NOMO-1 treated with DMSO at 0.1 percent for 48 hours (cell line): ENCODE data around the gene CYB5A.

Experiments
- DNase-seq: peaks from one replicate; lab custom pipeline; 2025; ENCODE audit not compliant: unreplicated experiment; lab: John Stamatoyannopoulos, UW

Gene CYB5A

DNA sequence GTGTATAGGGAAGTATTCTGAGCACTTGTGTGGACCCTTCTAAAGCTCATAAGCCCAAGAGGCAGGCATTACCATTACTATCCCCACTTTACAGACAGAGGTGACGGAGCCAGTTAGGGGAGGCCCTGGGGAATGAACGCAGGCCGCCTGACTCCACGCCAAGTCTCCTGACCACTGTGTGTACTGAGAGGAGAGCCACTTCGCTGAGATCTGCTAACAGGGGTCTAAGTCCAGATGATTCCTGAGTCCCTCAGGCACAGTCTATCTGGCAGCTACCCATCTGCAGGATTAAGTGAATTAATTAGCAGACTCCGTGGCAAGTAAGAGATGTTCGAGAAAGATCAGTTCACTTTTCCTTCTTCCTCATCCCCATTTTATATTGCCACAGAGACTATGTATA lies 13.7 kb downstream of the CYB5A start:
- DNase-seq, result no peak

DNA sequence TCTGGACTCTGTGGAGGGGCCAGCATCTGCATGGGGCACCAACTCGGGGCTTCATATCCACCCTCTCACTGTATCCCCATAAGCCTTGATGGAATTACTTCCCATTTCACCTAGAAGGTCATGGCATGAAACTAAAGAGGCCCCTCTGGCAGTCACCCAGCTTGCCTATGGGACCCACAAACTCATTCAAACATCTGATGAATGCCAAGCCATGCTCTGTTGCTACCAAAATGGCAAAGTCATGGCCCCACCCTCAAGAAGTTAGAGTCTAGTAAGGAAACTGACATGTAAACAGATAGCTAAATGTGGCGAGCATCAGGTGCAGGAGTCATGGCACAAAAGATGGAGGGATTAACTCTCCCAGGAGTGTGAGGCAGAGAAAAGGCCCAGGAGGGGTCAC lies 14.5 kb downstream of the CYB5A start:
- DNase-seq, result no peak

DNA sequence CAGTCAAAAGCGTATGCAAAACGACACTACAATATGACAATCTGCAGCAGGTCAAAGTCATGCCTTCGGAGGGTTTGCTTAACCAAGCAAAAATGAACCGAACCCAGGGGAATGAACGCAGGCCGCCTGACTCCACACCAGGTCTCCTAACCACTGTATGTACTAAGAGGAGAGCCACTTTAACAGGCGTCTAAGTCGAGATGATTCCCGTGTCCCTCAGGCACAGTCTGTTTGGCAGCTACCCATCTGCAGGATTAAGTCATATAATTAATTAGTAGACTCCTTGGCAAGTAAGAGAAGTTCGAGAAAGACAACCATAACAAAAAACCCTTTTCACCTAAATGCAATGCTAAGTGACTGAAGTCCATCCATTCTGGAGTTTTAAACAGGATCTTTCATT lies 15.2 kb downstream of the CYB5A start:
- DNase-seq, result no peak

- no peak for DNase-seq
Measured at GRCh38 chr18:74275736-74276135, 16.0 kb downstream of the CYB5A start.

GRCh38 chr18:74274700-74275099 lies 17.1 kb downstream of the CYB5A start:
- DNase-seq, result no peak

DNA sequence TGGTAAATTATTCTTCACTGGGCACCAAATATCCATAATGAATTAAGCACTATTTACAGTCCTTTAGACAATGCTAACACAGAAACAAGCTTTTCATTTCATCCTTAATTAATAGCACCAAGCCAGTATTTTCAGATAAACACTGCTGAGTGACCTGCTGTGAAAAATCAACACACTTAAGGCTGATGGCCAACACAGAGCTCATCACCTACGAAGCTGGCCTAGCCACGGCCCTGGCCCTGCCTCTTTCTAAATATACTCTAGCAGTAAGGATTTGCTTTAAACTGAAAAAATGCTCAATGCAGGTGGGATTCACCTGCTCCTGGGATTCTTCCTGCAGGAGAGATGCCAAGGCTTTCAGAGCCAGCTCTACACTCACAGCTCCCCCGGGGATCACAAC lies 18.4 kb downstream of the CYB5A start:
- no peak for DNase-seq

DNA sequence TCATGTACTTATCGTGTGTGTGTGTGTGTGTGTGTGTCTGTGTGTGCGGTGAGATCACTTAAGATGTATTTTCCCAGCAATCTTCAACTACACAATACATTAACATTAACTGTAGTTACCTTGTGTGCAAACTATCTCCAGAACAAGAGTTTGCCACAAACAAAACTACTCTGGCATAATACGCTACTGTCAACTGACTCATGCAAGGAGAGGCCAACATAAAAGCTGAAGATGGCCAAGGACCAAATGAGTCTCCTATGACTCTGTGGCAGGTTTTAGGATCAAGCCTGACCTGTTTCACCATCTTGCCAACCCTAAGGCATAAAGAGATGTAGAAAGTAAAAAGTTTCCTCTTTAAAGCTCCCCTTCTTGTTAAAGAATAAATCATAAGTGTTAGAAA lies 20.1 kb downstream of the CYB5A start:
- no peak for DNase-seq

DNA sequence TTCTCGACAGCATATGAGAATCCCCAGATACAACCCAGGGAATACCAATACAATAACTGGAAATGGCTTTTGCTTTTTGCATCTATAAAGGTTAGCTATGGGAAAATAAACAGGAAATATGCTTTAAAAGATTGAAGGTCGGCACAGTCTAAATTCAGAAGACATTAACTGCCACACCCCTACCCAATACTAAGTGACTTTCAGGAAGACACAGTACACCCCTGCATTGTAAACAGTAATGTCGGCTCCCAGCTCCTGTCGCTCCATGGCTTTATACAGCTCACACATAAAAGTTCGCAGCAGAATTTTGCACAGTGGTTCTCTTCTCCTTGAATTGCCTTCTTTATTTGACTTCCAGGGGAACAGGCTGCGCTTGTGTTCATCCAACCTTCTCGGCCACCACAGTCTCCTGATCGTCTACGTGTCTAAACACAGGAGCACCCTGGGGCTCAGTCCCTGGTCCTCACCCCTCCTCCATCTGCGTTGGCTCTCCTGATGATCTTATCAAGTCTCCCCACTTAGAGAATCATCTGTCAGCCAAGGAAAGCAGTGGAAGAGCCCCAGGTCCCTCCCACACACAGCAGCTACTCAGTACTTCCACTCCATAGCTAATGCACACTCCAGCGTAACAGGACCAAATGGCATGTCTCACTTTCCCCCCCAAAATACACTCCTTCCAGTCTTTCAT lies 22.7 kb downstream of the CYB5A start:
- no peak for DNase-seq

GRCh38 chr18:74268175-74268574 lies 23.6 kb downstream of the CYB5A start:
- no peak for DNase-seq

DNA sequence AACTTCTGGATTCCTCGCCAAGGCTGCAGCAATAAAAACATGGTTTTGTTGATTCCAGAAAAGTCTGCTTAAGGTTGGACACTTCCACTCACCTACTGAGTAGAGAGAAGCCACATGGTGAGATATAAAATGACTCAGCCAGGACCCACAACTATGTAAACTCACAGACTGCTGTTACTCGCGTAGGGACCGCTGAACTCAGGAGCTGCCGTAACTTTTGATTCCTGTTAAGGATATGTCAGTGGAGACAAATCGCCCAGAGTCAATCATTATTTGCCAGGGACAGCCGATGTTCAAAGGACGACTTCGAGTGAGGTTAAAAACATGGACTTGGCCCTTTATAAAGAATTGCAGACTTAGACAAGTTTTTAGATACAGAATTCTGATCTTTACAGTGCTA lies 25.6 kb downstream of the CYB5A start:
- DNase-seq, result no peak

- DNase-seq, result no peak
Measured at GRCh38 chr18:74265546-74266098, 26.1 kb downstream of the CYB5A start.

- no peak for DNase-seq
Measured at GRCh38 chr18:74264303-74265020, 27.3 kb downstream of the CYB5A start.

- no peak for DNase-seq
Measured at GRCh38 chr18:74261053-74261713, 30.6 kb downstream of the CYB5A start.

DNA sequence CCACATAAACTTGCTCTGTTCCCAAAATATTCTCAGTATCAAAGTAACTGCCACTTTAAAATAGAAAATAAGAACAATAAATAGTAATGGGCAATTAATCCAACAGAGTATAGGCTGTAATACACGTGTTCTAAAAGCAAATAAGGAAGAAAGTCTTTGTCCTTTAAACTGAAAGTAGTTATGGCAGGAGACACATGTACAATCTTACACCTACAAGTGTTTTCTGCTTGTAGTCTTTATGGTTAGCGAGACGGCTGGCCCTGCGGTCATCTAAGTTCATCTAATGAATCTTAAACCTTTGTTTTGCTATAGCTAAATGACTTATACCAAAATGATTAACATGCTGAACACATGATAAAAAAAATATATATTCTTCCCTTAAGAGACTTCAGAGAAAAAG lies 32.4 kb downstream of the CYB5A start:
- no peak for DNase-seq

DNA sequence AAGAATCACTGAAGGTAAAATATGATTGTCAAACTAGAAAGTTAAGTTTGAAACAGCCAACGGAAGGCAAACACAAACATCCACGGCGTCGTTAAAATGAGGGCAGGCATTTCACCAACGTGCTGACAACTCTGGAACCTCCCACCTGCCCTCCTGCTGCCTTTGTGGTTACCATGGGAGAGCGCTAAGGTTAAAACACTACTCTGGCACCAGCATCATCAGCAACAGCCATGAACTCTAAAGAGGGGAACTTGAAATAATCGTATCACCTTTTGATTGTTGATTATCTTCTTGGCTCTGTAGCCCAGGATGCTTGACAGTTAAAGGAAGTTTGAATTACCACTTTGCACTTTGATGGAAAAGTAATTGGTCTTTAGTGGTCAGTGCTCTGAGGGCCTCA lies 34.7 kb downstream of the CYB5A start:
- DNase-seq, result no peak

GRCh38 chr18:74256190-74256589 lies 35.6 kb downstream of the CYB5A start:
- no peak for DNase-seq

GRCh38 chr18:74255131-74255616 lies 36.6 kb downstream of the CYB5A start:
- no peak for DNase-seq

GRCh38 chr18:74252039-74252395 lies 39.7 kb downstream of the CYB5A start:
- no peak for DNase-seq

- peak; percentile 89 for DNase-seq
Measured at GRCh38 chr18:74251297-74252038, 40.3 kb downstream of the CYB5A start.

GRCh38 chr18:74250131-74250530 lies 41.6 kb downstream of the CYB5A start:
- DNase-seq, result no peak
